GM11168 (cell line): ENCODE measurements around the gene PSMA6.

Experiments
- in situ Hi-C: fragments of 300-500 bp; cut with MboI; formaldehyde crosslinking; loops from one replicate; pipeline ENCODE4 v1.12.0; 2022; ENCODE audit warnings: low sequenced_read_pairs; ENCODE audit not compliant: unreplicated experiment

Gene PSMA6

GRCh38 chr14:35362911-35363374, 70.8 kb downstream of the PSMA6 start:
- in situ Hi-C loops, result no loop called here

- in situ Hi-C loops, result no loop called here
These were observed 73.2 kb downstream of the PSMA6 start for GRCh38 chr14:35365130-35366055.

GRCh38 chr14:35366056-35366451, 73.9 kb downstream of the PSMA6 start:
- in situ Hi-C loops, result no loop called here

- in situ Hi-C loops, result no loop called here
These were observed 74.4 kb downstream of the PSMA6 start for GRCh38 chr14:35366521-35366976.

GRCh38 chr14:35367056-35367372, 74.8 kb downstream of the PSMA6 start:
- in situ Hi-C loops, result no loop called here
